Type B pancreatic cell (in vitro differentiated cells): ENCODE measurements around the gene MYG1. TPM values are rescaled to one million over a fixed set of nuclear protein-coding genes. Genes with fewer than 3 reads are reported as not detected.

Experiments used
- DNase-seq: peaks from one replicate; pipeline ENCODE4 v3.0.0; 2021; ENCODE audit warnings: mixed read lengths; ENCODE audit not compliant: unreplicated experiment; ENCODE audit errors: extremely low spot score
- H3K27ac Mint-ChIP-seq: 2 replicates; pipeline ENCODE4 v1.8.0; 2021; ENCODE audit warnings: mild to moderate bottlenecking, mixed read lengths
- H3K27me3 Mint-ChIP-seq: 2 replicates; pipeline ENCODE4 v1.8.0; 2021; ENCODE audit warnings: mixed read lengths
- H3K36me3 Mint-ChIP-seq: 2 replicates; pipeline ENCODE4 v1.8.0; 2021; ENCODE audit warnings: mixed read lengths
- H3K4me1 Mint-ChIP-seq: one replicate; pipeline ENCODE4 v1.8.0; 2021; ENCODE audit warnings: mixed read lengths; ENCODE audit not compliant: unreplicated experiment
- H3K4me3 Mint-ChIP-seq: 2 replicates; pipeline ENCODE4 v1.8.0; 2021; ENCODE audit warnings: mild to moderate bottlenecking, mixed read lengths
- H3K9me3 Mint-ChIP-seq: 2 replicates; pipeline ENCODE4 v1.8.0; 2021; ENCODE audit warnings: mixed read lengths
- CTCF ChIP-seq: fragments of 200-600 bp; sonication (generic); conservative IDR thresholded peaks from 2 replicates; pipeline ENCODE4 v1.5.0; 2021; ENCODE audit warnings: antibody characterized with exemption, mild to moderate bottlenecking
- total RNA-seq: library from RNA; stranded (reverse); gene quantifications from 2 replicates; pipeline ENCODE4 v1.2.1, GENCODE V29; 2021; ENCODE audit warnings: low replicate concordance

Gene MYG1
- total RNA-seq, 1 donor from 2014 or later = 58.6 TPM

GRCh38 chr12:53336181-53336681, 36.7 kb downstream of the MYG1 start, which contains the start of gene SP7:
SP7 (minus strand) TSS chr12:53336354; CDS start chr12:53335646, 708 bp downstream.
- Mint-ChIP-seq H3K4me3 (no peak within 1 kb of the TSS), H3K27ac (no peak within 1 kb of the TSS), H3K4me1 (peaks cover 17% of the 10 kb centered on the region), H3K36me3 (no peaks in the 10 kb centered on the region), H3K9me3 (no peaks in the 10 kb centered on the region), H3K27me3 (peaks cover 51% of the 10 kb centered on the region)
- no peak for TF ChIP-seq CTCF
- DNase-seq = no peak

- Mint-ChIP-seq H3K4me1 (peaks cover 13% of the 10 kb centered on the region), H3K27ac (no peak overlapping the region), H3K4me3 (no peak overlapping the region), H3K27me3 (peaks cover 49% of the 10 kb centered on the region), H3K36me3 (no peaks in the 10 kb centered on the region), H3K9me3 (no peaks in the 10 kb centered on the region)
- TF ChIP-seq CTCF = no peak
- DNase-seq = no peak
Measured at GRCh38 chr12:53338017-53338416, 38.5 kb downstream of the MYG1 start.

- Mint-ChIP-seq H3K9me3 (no peaks in the 10 kb centered on the region), H3K36me3 (no peaks in the 10 kb centered on the region), H3K27me3 (peaks cover 46% of the 10 kb centered on the region), H3K4me1 (peaks cover 9% of the 10 kb centered on the region), H3K4me3 (no peak overlapping the region), H3K27ac (no peak overlapping the region)
- DNase-seq = no peak
- no peak for TF ChIP-seq CTCF
Measured at GRCh38 chr12:53338916-53339315, 39.4 kb downstream of the MYG1 start.

- peaks cover 46% of the 10 kb centered on the region for H3K27me3 Mint-ChIP-seq
- H3K9me3 Mint-ChIP-seq = no peaks in the 10 kb centered on the region
- no peak for DNase-seq
- H3K4me1 Mint-ChIP-seq = peaks cover 6% of the 10 kb centered on the region
- H3K27ac Mint-ChIP-seq = no peak overlapping the region
- H3K4me3 Mint-ChIP-seq = no peak overlapping the region
- no peaks in the 10 kb centered on the region for H3K36me3 Mint-ChIP-seq
- no peak for TF ChIP-seq CTCF
Measured at GRCh38 chr12:53340398-53340797, 40.9 kb downstream of the MYG1 start.

- Mint-ChIP-seq H3K27me3 (peaks cover 26% of the 10 kb centered on the region), H3K4me3 (peak overlapping the region; percentile 83), H3K4me1 (peaks cover 6% of the 10 kb centered on the region), H3K9me3 (no peaks in the 10 kb centered on the region), H3K36me3 (no peaks in the 10 kb centered on the region), H3K27ac (no peak overlapping the region)
- TF ChIP-seq CTCF = no peak
- DNase-seq = no peak
Measured at GRCh38 chr12:53343449-53343848, 44.0 kb downstream of the MYG1 start.

GRCh38 chr12:53343969-53344368, 44.5 kb downstream of the MYG1 start:
- DNase-seq = no peak
- H3K4me1 Mint-ChIP-seq = peaks cover 6% of the 10 kb centered on the region
- H3K36me3 Mint-ChIP-seq = no peaks in the 10 kb centered on the region
- peaks cover 25% of the 10 kb centered on the region for H3K27me3 Mint-ChIP-seq
- no peak overlapping the region for H3K27ac Mint-ChIP-seq
- no peaks in the 10 kb centered on the region for H3K9me3 Mint-ChIP-seq
- TF ChIP-seq CTCF = no peak
- H3K4me3 Mint-ChIP-seq = peak overlapping the region; percentile 78
